SK-N-SH (cell line): Measurements from ENCODE around the gene HS6ST3. TPM values are rescaled to one million over a fixed set of nuclear protein-coding genes. Genes with fewer than 3 reads are reported as not detected.

Source experiments
- CTCF ChIA-PET: fragments of 300-600, 350-600 bp; formaldehyde crosslinking; extraction: SDS; loops from one replicate; lab custom pipeline; 2021; lab: Yijun Ruan, JAX
- POLR2A ChIA-PET: fragments of 350-600 bp; sonication (Branson Sonifier 250); formaldehyde crosslinking; extraction: SDS; loops from one replicate; lab custom pipeline; 2020; ENCODE audit warnings: antibody characterized with exemption, inconsistent platforms; lab: Yijun Ruan, JAX
- DNase-seq: peaks from one replicate; pipeline ENCODE4 v3.0.0; 2012
- H2AFZ ChIP-seq: fragments of 200-600 bp; sonication (generic); 2 replicates; pipeline ENCODE4 v1.8.1; 2016; ENCODE audit warnings: antibody characterized with exemption, mild to moderate bottlenecking, low read depth
- H3F3A ChIP-seq: fragments of 200-600 bp; sonication (generic); replicated peaks from 2 replicates; pipeline ENCODE3; 2016; ENCODE audit warnings: antibody characterized with exemption, mild to moderate bottlenecking; ENCODE audit not compliant: insufficient read depth
- H3K27ac ChIP-seq, 2 experiments: fragments of 200-500 bp in 1 of 2; fragments of 200-600 bp in 1 of 2; sonication (Bioruptor generic) in 1 of 2; sonication (generic), shearing (Covaris generic) in 1 of 2; 2 replicates each; pipeline versions ENCODE4 v1.5.1 to v1.6.1; 2014 to 2016; ENCODE audit warnings: low read depth in 2 of 2, inconsistent platforms in 1 of 2, low read length in 1 of 2, mild to moderate bottlenecking in 1 of 2, mixed read lengths in 1 of 2
- H3K27me3 ChIP-seq: fragments of 200-600 bp; sonication (generic), shearing (Covaris generic); 2 replicates; pipeline ENCODE4 v1.6.1; 2016; ENCODE audit warnings: mixed run types; ENCODE audit not compliant: insufficient read depth
- H3K36me3 ChIP-seq, 2 experiments: fragments of 200-500 bp in 1 of 2; fragments of 200-600 bp in 1 of 2; sonication (Bioruptor generic) in 1 of 2; sonication (generic) in 1 of 2; replicated peaks in 1 of 2; 2 replicates each; pipeline versions ENCODE3 to v1.5.1; 2014 to 2016; ENCODE audit warnings: low read length in 1 of 2, mild to moderate bottlenecking in 1 of 2; ENCODE audit not compliant: insufficient read depth in 2 of 2, control insufficient read depth in 1 of 2
- H3K4me1 ChIP-seq, 2 experiments: fragments of 200-500 bp in 1 of 2; fragments of 200-600 bp in 1 of 2; sonication (Bioruptor generic) in 1 of 2; sonication (generic), shearing (Covaris generic) in 1 of 2; 2 replicates each; pipeline versions ENCODE4 v1.5.1 to v1.6.1; 2014 to 2016; ENCODE audit warnings: low read depth in 1 of 2, low read length in 1 of 2, mixed run types in 1 of 2; ENCODE audit not compliant: insufficient read depth in 2 of 2, control insufficient read depth in 1 of 2
- H3K4me2 ChIP-seq: fragments of 200-600 bp; sonication (generic), shearing (Covaris generic); 2 replicates; pipeline ENCODE4 v1.6.1; 2017; ENCODE audit warnings: mixed run types
- H3K4me3 ChIP-seq, 2 experiments: fragments of 200-500 bp in 1 of 2; fragments of 200-600 bp in 1 of 2; sonication (Bioruptor generic) in 1 of 2; sonication (generic), shearing (Covaris generic) in 1 of 2; 2 replicates each; pipeline versions ENCODE4 v1.5.1 to v1.8.1; 2014 to 2016; ENCODE audit warnings: low read depth in 2 of 2, inconsistent platforms in 1 of 2, low read length in 1 of 2, mild to moderate bottlenecking in 1 of 2, mixed read lengths in 1 of 2, moderate library complexity in 1 of 2
- H3K79me2 ChIP-seq: fragments of 200-600 bp; sonication (generic); 2 replicates; pipeline ENCODE4 v1.8.1; 2017; ENCODE audit warnings: mild to moderate bottlenecking; ENCODE audit not compliant: insufficient read depth
- H3K9ac ChIP-seq: fragments of 200-600 bp; sonication (generic); 2 replicates; pipeline ENCODE4 v1.6.1; 2017; ENCODE audit warnings: mixed run types
- H3K9me2 ChIP-seq: fragments of 200-600 bp; sonication (generic); 2 replicates; pipeline ENCODE4 v1.6.1; 2017; ENCODE audit warnings: mixed run types
- H3K9me3 ChIP-seq: fragments of 200-600 bp; sonication (generic); 2 replicates; pipeline ENCODE4 v1.6.1; 2017; ENCODE audit warnings: mixed run types, mild to moderate bottlenecking, moderate library complexity
- H4K20me1 ChIP-seq: fragments of 200-600 bp; sonication (generic); 2 replicates; pipeline ENCODE4 v1.6.1; 2017; ENCODE audit warnings: mild to moderate bottlenecking, mixed run types; ENCODE audit not compliant: insufficient read depth
- EP300 ChIP-seq, 2 experiments: IDR thresholded peaks; 2 replicates each; pipeline versions ENCODE4 v1.4.0 to v1.6.1; 2012; ENCODE audit warnings: borderline replicate concordance in 1 of 2, low read depth in 1 of 2, low read length in 1 of 2
- FOSL2 ChIP-seq: IDR thresholded peaks from 2 replicates; pipeline ENCODE4 v1.4.0; 2012; ENCODE audit warnings: low read depth, mild to moderate bottlenecking, moderate library complexity, borderline replicate concordance
- GABPA ChIP-seq: IDR thresholded peaks from 2 replicates; pipeline ENCODE4 v1.4.0; 2012; ENCODE audit warnings: low read depth, mild to moderate bottlenecking
- JUND ChIP-seq: IDR thresholded peaks from 2 replicates; pipeline ENCODE4 v1.4.0; 2012
- MEF2A ChIP-seq: IDR thresholded peaks from 2 replicates; pipeline ENCODE4 v1.4.0; 2012; ENCODE audit warnings: low read depth, borderline replicate concordance
- RAD21 ChIP-seq: IDR thresholded peaks from 2 replicates; pipeline ENCODE4 v1.6.1; 2012; ENCODE audit warnings: mild to moderate bottlenecking, low read length
- RXRA ChIP-seq: IDR thresholded peaks from 2 replicates; pipeline ENCODE4 v1.4.0; 2012; ENCODE audit warnings: low read depth, mild to moderate bottlenecking, borderline replicate concordance
- SIN3A ChIP-seq: IDR thresholded peaks from 2 replicates; pipeline ENCODE4 v1.6.1; 2012; ENCODE audit warnings: low read depth, mild to moderate bottlenecking, low read length, moderate library complexity, borderline replicate concordance
- SMC3 ChIP-seq: IDR thresholded peaks from 2 replicates; pipeline ENCODE4 v1.6.1; 2012; ENCODE audit warnings: low read depth, low read length, improper control_type of control experiment
- TAF1 ChIP-seq: IDR thresholded peaks from 2 replicates; pipeline ENCODE4 v1.6.1; 2012; ENCODE audit warnings: low read depth, mild to moderate bottlenecking, low read length, moderate library complexity, borderline replicate concordance
- TCF12 ChIP-seq: IDR thresholded peaks from 2 replicates; pipeline ENCODE4 v1.4.0; 2012
- TEAD4 ChIP-seq: IDR thresholded peaks from 2 replicates; pipeline ENCODE4 v1.4.0; 2012; ENCODE audit warnings: mild to moderate bottlenecking, borderline replicate concordance; ENCODE audit not compliant: insufficient read depth
- WGBS: methylation state at CpG from one replicate; pipeline ENCODE4 v1.1.6; 2017; ENCODE audit warnings: low lambda C conversion rate; 5-methylcytosine and 5-hydroxymethylcytosine counted together
- polyA plus RNA-seq, 3 experiments: library from polyadenylated mRNA; depleted of rRNA; stranded (reverse); fragments of >200 nt; gene quantifications; 2 replicates each; pipeline ENCODE4 v1.2.3, GENCODE V29; 2012
- TF ChIP-seq, protein P1 (sequence below): fragments of 150-350 bp; IDR thresholded peaks from 2 replicates; pipeline ENCODE4 v1.6.1; 2016; ENCODE audit warnings: mild to moderate bottlenecking, low read depth, low read length
- TF ChIP-seq, protein P2 (sequence below): IDR thresholded peaks from 2 replicates; pipeline ENCODE4 v1.4.0; 2012; ENCODE audit warnings: low read depth, borderline replicate concordance
- TF ChIP-seq, protein P3 (sequence below): IDR thresholded peaks from 2 replicates; pipeline ENCODE4 v1.4.0; 2012; ENCODE audit warnings: low read depth
- TF ChIP-seq, protein P4 (sequence below): IDR thresholded peaks from 2 replicates; pipeline ENCODE4 v1.6.1; 2012; ENCODE audit warnings: mild to moderate bottlenecking, low read depth, low read length, moderate library complexity
- TF ChIP-seq, protein P5 (sequence below): fragments of 150-350 bp; IDR thresholded peaks from 2 replicates; pipeline ENCODE4 v1.6.1; 2017; ENCODE audit warnings: antibody characterized with exemption, low read length, low read depth, borderline replicate concordance

HS6ST3 gene
- polyA plus RNA-seq, 1 of the 3 experiments (the other 2 are of a cell fraction), result under 0.01 TPM

DNA sequence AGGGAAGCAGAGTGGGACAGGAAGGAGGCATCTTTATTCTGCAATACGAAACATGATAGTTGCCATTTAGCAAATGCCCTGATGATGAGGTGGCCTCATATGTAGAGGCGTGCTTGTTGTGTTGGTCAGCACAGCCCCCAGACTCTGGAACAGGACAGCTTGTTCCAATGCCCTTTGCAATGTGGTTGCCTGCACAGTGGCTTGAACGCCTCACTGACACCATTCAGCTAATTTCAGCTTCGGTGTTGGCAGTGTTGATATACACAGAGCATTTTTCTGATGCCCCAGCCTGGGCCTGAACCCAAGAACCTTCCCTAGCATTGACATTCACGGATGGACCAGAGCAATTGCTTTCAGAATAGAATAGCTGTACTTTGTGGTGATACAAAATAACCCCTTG lies 133.3 kb downstream of the HS6ST3 start:
- Histone ChIP-seq H2AFZ (no peak overlapping the region), H3K9me2 (no peaks in the 10 kb centered on the region), H3K27me3 (no peaks in the 10 kb centered on the region), H3K9me3 (no peaks in the 10 kb centered on the region), H4K20me1 (no peaks in the 10 kb centered on the region), H3K4me2 (no peak overlapping the region), H3K36me3 (no peaks in the 10 kb centered on the region), H3K79me2 (no peaks in the 10 kb centered on the region), H3F3A (no peaks in the 10 kb centered on the region), H3K4me1 (no peaks in the 10 kb centered on the region), H3K9ac (no peak overlapping the region), H3K27ac (no peak overlapping the region), H3K4me3 (no peak overlapping the region)
- WGBS, result 30% methylated on average over 3 of the region's 5 CpGs
- TF ChIP-seq, protein P1, sequence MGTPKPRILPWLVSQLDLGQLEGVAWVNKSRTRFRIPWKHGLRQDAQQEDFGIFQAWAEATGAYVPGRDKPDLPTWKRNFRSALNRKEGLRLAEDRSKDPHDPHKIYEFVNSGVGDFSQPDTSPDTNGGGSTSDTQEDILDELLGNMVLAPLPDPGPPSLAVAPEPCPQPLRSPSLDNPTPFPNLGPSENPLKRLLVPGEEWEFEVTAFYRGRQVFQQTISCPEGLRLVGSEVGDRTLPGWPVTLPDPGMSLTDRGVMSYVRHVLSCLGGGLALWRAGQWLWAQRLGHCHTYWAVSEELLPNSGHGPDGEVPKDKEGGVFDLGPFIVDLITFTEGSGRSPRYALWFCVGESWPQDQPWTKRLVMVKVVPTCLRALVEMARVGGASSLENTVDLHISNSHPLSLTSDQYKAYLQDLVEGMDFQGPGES, result no peak
- TF ChIP-seq, protein P2, sequence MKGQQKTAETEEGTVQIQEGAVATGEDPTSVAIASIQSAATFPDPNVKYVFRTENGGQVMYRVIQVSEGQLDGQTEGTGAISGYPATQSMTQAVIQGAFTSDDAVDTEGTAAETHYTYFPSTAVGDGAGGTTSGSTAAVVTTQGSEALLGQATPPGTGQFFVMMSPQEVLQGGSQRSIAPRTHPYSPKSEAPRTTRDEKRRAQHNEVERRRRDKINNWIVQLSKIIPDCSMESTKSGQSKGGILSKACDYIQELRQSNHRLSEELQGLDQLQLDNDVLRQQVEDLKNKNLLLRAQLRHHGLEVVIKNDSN, result no peak
- TF ChIP-seq RXRA (no peak), SIN3A (no peak), SMC3 (no peak), GABPA (no peak), TEAD4 (no peak), EP300 (IDR thresholded peaks at IDR 0.05; ENCODE audit: borderline replicate concordance in 1 of 2, low read depth in 1 of 2, low read length in 1 of 2) (no peak), MEF2A (no peak), FOSL2 (no peak), TCF12 (no peak), TAF1 (no peak), RAD21 (no peak), JUND (no peak)
- TF ChIP-seq, protein P3, sequence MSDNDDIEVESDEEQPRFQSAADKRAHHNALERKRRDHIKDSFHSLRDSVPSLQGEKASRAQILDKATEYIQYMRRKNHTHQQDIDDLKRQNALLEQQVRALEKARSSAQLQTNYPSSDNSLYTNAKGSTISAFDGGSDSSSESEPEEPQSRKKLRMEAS, result no peak
- TF ChIP-seq, protein P4, sequence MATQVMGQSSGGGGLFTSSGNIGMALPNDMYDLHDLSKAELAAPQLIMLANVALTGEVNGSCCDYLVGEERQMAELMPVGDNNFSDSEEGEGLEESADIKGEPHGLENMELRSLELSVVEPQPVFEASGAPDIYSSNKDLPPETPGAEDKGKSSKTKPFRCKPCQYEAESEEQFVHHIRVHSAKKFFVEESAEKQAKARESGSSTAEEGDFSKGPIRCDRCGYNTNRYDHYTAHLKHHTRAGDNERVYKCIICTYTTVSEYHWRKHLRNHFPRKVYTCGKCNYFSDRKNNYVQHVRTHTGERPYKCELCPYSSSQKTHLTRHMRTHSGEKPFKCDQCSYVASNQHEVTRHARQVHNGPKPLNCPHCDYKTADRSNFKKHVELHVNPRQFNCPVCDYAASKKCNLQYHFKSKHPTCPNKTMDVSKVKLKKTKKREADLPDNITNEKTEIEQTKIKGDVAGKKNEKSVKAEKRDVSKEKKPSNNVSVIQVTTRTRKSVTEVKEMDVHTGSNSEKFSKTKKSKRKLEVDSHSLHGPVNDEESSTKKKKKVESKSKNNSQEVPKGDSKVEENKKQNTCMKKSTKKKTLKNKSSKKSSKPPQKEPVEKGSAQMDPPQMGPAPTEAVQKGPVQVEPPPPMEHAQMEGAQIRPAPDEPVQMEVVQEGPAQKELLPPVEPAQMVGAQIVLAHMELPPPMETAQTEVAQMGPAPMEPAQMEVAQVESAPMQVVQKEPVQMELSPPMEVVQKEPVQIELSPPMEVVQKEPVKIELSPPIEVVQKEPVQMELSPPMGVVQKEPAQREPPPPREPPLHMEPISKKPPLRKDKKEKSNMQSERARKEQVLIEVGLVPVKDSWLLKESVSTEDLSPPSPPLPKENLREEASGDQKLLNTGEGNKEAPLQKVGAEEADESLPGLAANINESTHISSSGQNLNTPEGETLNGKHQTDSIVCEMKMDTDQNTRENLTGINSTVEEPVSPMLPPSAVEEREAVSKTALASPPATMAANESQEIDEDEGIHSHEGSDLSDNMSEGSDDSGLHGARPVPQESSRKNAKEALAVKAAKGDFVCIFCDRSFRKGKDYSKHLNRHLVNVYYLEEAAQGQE, result no peak
- TF ChIP-seq, protein P5, sequence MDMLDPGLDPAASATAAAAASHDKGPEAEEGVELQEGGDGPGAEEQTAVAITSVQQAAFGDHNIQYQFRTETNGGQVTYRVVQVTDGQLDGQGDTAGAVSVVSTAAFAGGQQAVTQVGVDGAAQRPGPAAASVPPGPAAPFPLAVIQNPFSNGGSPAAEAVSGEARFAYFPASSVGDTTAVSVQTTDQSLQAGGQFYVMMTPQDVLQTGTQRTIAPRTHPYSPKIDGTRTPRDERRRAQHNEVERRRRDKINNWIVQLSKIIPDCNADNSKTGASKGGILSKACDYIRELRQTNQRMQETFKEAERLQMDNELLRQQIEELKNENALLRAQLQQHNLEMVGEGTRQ, result no peak
- no peak for DNase-seq
- POLR2A ChIA-PET, result no interaction called here
- CTCF ChIA-PET, result interaction anchor here (1.4 kb wide), 2 partner anchors 23 to 594 kb away, joined by 4 to 5 read pairs; no protein-coding TSS in a partner anchor
